IPS DF 4.7 (cell line): ENCODE data around the gene ISOC2.
A peak's percentile ranks its signal among the peaks of the same experiment; 100 is the strongest.
"Not testable (repeated sequence)": the region's sequence is repeated elsewhere in the genome, so short reads cannot be mapped to it uniquely, and the experiment has no call there.

Source experiments
- DNase-seq: peaks from one replicate; pipeline ENCODE4 v3.0.0-alpha.2; 2013; ENCODE audit warnings: low spot score; ENCODE audit errors: extremely low read depth

The ISOC2 gene

DNA sequence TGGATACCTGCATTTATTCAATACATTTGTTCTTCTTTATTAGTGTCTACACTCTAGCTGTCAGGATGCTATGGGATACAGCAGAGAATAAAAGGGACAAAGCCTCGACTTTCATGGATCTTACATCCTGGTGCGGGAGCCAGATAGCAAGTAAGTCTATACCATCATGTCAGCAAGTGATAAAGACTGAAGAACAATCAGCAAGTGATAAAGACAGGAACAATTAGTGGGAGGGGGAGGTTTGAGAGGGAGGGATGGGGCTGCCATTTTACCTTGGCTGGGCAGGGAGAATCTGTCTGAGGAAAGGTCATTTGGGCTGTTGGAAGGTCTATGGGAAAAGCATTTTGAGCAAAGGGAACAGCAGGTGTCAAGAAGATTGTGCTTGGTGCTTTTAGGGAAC lies 51.3 kb downstream of the ISOC2 start:
- no peak for DNase-seq

DNA sequence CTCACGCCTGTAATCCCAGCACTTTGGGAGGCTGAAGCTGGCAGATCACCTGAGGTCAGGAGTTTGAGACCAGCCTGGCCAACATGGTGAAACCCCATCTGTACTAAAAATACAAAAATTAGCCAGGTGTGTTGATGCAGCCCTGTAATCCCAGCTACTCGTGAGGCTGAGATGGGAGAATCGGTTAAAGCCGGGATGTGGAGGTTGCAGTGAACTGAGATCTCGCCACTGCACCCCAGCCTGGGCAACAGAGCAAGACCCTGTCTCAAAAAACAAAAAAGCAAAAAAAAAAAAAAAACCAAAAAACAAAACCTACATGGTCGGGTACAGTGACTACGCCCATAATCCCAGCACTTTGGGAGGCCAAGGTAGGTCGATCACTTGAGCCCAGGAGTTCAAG lies 52.3 kb downstream of the ISOC2 start:
- DNase-seq: not testable (repeated sequence)

DNA sequence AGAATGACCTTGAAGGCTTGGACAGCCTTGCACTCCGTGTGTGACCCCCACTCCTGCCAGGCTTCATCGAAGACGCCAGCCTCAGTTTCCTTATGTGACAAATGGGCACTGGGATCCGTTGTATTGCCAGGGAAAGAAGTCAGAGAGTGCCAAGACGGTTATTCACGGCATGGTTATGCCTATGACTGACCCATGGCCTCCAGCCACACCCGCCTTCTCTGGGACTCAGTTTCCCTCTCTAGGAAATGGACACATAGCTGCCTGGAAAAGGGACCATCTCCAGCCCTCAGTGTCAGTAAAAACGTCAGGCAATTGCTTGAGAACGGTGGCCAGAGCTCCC lies 52.9 kb downstream of the ISOC2 start:
- no peak for DNase-seq

DNA sequence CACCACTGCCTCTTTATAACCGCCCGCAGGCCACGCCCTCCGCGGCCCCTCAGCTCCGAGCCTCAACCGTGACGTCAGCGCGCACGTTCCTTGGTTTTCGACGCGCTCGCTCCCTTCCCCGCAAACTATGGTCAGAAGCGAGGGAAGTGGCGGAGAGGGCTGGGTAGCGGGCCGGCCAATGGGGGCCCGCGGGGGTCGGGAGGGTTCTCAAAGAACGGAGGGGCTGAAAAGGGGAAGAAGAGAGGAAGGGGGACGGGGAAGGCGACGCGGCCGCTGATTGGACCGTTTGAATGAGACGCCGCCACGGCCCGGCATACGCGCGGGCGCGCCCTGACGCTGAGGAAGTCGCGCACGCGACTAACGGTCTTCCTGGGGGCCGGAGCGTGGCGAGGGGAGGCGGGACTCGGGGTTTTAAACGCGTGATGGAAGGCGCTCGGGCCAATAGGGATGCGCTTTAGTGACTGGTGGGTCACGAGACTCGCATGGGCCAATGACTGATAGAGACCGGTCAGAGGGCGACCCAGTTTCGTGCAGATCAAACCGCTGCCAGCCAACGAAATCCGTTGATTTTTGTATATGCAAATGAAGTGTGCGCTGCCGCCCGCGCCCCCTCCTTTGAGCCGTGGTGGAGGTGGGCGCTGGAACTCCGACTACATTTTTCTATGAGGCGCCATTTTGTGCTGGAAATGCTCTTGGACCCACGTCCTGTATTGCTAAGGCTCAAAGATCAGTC lies 53.5 kb downstream of the ISOC2 start:
- DNase-seq: peak; percentile 95

DNA sequence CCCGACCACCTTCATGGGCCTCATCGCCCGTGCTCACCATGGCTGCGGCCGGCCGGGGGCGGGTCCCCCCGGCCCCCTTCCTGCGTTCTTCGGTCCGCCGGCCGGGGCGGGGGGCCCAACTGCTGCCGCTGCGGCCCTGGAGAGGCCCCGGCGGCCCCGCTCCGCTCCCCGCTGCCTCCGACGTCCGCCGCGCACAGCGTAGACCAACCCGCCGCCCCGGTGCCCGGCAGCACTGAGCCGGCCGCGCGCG lies 54.0 kb downstream of the ISOC2 start, which contains the start of gene UBE2S:
UBE2S (minus strand) TSS at position 239 of the 250 bp plus-strand sequence; CDS start at position 40, 199 bp downstream.
- not testable (repeated sequence) for DNase-seq

DNA sequence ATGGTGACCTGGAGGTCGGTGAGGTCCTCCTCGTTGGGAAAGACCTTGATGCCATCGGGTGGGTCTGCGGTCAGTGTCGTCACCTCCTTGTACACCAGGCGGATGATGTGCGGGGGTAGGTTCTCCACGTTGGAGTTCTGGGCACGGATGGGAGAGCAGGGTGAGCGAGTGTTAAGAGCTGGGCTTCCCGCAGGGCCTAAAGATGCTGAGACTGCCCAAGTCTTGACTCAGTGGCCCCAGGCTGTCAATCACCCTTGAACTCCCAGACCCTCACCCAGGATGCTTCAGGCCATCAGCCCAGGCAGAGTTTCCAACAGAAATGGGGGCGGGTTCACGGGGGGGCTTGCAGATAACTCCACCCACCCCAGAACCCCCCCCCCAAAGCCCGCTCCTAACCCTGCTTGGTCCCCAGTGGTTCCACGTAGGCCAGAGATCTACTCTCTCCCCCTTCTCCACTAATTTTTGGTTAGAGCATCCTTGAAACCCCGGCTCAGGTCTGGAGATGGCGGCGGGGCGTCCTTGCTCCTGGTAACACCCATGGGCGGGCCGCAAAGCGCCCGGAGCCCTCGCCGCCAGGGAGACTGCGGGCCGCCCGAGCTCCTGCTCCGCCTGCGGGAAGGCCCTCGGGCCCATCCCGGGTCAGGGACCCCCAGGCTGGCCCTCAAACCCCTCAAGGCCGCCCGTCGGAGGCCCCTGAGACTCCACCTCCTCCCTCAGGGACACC lies 54.5 kb downstream of the ISOC2 start:
- DNase-seq: no peak

DNA sequence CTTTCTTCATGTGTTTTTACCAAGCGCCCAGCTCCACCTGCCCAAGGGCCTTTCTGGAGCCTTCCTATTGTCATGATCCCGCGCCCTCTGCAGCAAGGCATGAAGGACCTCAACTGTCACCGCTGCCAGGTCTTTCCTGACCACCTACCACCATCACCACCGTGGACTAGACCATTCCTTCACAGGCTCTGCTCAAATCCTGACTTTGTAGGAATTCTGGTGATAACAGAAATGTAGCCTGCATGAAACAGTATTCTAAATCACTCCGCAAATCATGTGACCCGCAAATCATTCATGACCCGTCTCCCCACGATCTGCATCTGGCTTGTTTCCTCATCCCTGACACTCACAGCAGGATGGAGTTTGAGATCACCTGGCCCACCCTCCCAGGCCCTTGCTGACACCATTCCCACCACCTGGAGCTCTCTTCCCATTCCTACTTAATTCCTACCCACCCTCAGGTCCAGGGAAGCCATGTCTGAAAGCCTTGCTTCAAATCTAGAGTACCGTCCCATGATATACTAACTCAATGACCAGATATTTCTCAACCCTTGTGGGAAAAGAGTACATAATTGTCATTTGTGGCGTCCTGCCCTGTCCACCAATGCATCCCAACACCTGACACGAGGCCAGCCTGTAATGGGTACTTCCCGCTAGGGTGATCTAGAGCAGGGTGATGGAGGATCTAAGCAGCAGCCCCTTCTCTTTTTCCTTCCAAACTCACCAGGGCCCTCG lies 55.2 kb downstream of the ISOC2 start:
- no peak for DNase-seq

DNA sequence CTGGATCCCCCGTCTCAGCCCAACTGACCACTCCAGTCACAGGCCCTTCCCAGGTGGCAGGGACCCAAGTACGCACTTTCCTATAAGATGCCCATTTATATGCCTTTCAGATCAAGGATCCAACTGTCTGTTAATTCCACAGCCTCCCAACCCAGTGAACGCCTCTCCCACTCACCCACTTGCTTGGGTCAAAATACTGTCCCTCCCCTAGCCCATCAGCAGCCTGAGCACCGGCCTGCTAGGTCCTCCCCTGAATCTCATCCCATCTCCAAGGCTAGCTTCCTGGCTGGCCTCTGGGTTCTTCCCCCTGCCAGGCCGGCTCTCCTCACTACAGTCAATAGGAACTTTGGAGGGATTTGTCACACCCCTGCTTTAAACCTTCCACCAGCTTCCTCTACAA lies 55.8 kb downstream of the ISOC2 start:
- no peak for DNase-seq
